WTC11 (cell line): ENCODE results near the gene RPL29. TPM values are rescaled to one million over a fixed set of nuclear protein-coding genes. Genes with fewer than 3 reads are reported as not detected.

ENCODE experiments used
- ATAC-seq: fragments of 200-7000 bp; cut with Tn5 transposase; 2 replicates; pipeline ENCODE4 v1.10.0; 2021; ENCODE audit warnings: mild to moderate bottlenecking, moderate library complexity
- CTCF ChIA-PET: fragments of 300-600 bp; sonication (Branson Sonifier 250); formaldehyde crosslinking; loops from one replicate; lab custom pipeline; 2021; ENCODE audit warnings: antibody characterized with exemption; lab: Charles Lee
- POLR2A ChIA-PET: fragments of 350-600 bp; sonication (Branson Sonifier 250); formaldehyde crosslinking; loops from one replicate; lab custom pipeline; 2021; ENCODE audit warnings: antibody characterized with exemption; lab: Charles Lee
- DNase-seq: peaks from one replicate; pipeline ENCODE4 v3.0.0; 2021; ENCODE audit warnings: low spot score
- H3K27ac Mint-ChIP-seq: 2 replicates; pipeline ENCODE4 v1.8.0; 2021; ENCODE audit warnings: mixed read lengths
- H3K27me3 Mint-ChIP-seq: 2 replicates; pipeline ENCODE4 v1.8.0; 2021; ENCODE audit warnings: low read depth, mild to moderate bottlenecking, moderate library complexity, mixed read lengths
- H3K36me3 Mint-ChIP-seq: 2 replicates; pipeline ENCODE4 v1.8.0; 2021; ENCODE audit warnings: mixed read lengths
- H3K4me1 Mint-ChIP-seq: 2 replicates; pipeline ENCODE4 v1.8.0; 2022; ENCODE audit warnings: mixed read lengths
- H3K4me3 Mint-ChIP-seq: 2 replicates; pipeline ENCODE4 v1.8.0; 2021; ENCODE audit warnings: mild to moderate bottlenecking, moderate library complexity, mixed read lengths
- H3K9me3 Mint-ChIP-seq: 2 replicates; pipeline ENCODE4 v1.8.0; 2021; ENCODE audit warnings: mixed read lengths
- ARID4B ChIP-seq: sonication (generic); formaldehyde crosslinking; IDR thresholded peaks from 2 replicates; pipeline ENCODE4 v1.8.0; 2023; ENCODE audit warnings: missing genetic modification reagents, mild to moderate bottlenecking, borderline replicate concordance
- CREM ChIP-seq: sonication (generic); formaldehyde crosslinking; IDR thresholded peaks from 2 replicates; pipeline ENCODE4 v1.8.1; 2022; ENCODE audit warnings: mild to moderate bottlenecking, missing genetic modification reagents, moderate library complexity
- E2F1 ChIP-seq: sonication (generic); formaldehyde crosslinking; IDR thresholded peaks from 2 replicates; pipeline ENCODE4 v1.8.0; 2022; ENCODE audit warnings: mild to moderate bottlenecking, missing genetic modification reagents
- FOXP1 ChIP-seq: sonication (generic); formaldehyde crosslinking; IDR thresholded peaks from 2 replicates; pipeline ENCODE4 v1.8.0; 2022; ENCODE audit warnings: missing genetic modification reagents, mild to moderate bottlenecking, moderate library complexity, borderline replicate concordance
- GABPB1 ChIP-seq: sonication (generic); formaldehyde crosslinking; IDR thresholded peaks from 2 replicates; pipeline ENCODE4 v1.8.1; 2023; ENCODE audit warnings: mild to moderate bottlenecking, missing genetic modification reagents
- JUN ChIP-seq: sonication (generic); formaldehyde crosslinking; IDR thresholded peaks from 2 replicates; pipeline ENCODE4 v1.8.0; 2023; ENCODE audit warnings: mild to moderate bottlenecking, missing genetic modification reagents
- MLX ChIP-seq: sonication (generic); formaldehyde crosslinking; IDR thresholded peaks from 2 replicates; pipeline ENCODE4 v1.8.1; 2023; ENCODE audit warnings: mild to moderate bottlenecking, missing genetic modification reagents, moderate library complexity
- NFE2L1 ChIP-seq: sonication (generic); formaldehyde crosslinking; IDR thresholded peaks from 2 replicates; pipeline ENCODE4 v1.8.1; 2023; ENCODE audit warnings: missing genetic modification reagents
- NR1H2 ChIP-seq: sonication (generic); formaldehyde crosslinking; IDR thresholded peaks from 2 replicates; pipeline ENCODE4 v1.9.0; 2021; ENCODE audit warnings: mild to moderate bottlenecking, moderate library complexity, missing genetic modification reagents
- PRDM15 ChIP-seq: sonication (generic); formaldehyde crosslinking; IDR thresholded peaks from 2 replicates; pipeline ENCODE4 v1.8.0; 2022; ENCODE audit warnings: missing genetic modification reagents
- SMAD3 ChIP-seq: sonication (generic); formaldehyde crosslinking; IDR thresholded peaks from 2 replicates; pipeline ENCODE4 v1.8.0; 2022; ENCODE audit warnings: missing genetic modification reagents, mild to moderate bottlenecking, borderline replicate concordance
- USF2 ChIP-seq: sonication (generic); formaldehyde crosslinking; IDR thresholded peaks from 2 replicates; pipeline ENCODE4 v1.8.1; 2023; ENCODE audit warnings: mild to moderate bottlenecking, missing genetic modification reagents, moderate library complexity
- ZBTB21 ChIP-seq: sonication (generic); formaldehyde crosslinking; IDR thresholded peaks from 2 replicates; pipeline ENCODE4 v1.8.1; 2023; ENCODE audit warnings: mild to moderate bottlenecking, missing genetic modification reagents, borderline replicate concordance
- ZNF219 ChIP-seq: sonication (generic); formaldehyde crosslinking; IDR thresholded peaks from 2 replicates; pipeline ENCODE4 v1.8.0; 2023; ENCODE audit warnings: missing genetic modification reagents, mild to moderate bottlenecking, borderline replicate concordance
- ZNF416 ChIP-seq: fragments of 250-450 bp; sonication (Bioruptor Pico); IDR thresholded peaks from 2 replicates; pipeline ENCODE4 v1.9.0; 2021; ENCODE audit warnings: mild to moderate bottlenecking, inconsistent platforms
- total RNA-seq: library from RNA; stranded (reverse); gene quantifications from 3 replicates; pipeline ENCODE4 v1.2.3, GENCODE V29; 2021
- TF ChIP-seq, protein P1 (sequence below): sonication (generic); formaldehyde crosslinking; IDR thresholded peaks from 2 replicates; pipeline ENCODE4 v1.8.0; 2022; ENCODE audit warnings: mild to moderate bottlenecking, missing genetic modification reagents
- TF ChIP-seq, protein P2 (sequence below): sonication (generic); formaldehyde crosslinking; IDR thresholded peaks from 2 replicates; pipeline ENCODE4 v1.8.0; 2023; ENCODE audit warnings: missing genetic modification reagents

RPL29 gene
- total RNA-seq, 1 experiment from 2014 or later: 1,343 TPM

GRCh38 chr3:51983578-51984268 lies 12.0 kb downstream of the RPL29 start:
- POLR2A ChIA-PET: interaction anchor here (0.9 to 2.4 kb wide), 8 partner anchors 8 to 171 kb away, joined by 3 to 23 read pairs (median 7); partner anchors contain the start of genes ABHD14B, PCBP4, POC1A and RPL29
- ATAC-seq (no peak), DNase-seq (no peak)

DNA sequence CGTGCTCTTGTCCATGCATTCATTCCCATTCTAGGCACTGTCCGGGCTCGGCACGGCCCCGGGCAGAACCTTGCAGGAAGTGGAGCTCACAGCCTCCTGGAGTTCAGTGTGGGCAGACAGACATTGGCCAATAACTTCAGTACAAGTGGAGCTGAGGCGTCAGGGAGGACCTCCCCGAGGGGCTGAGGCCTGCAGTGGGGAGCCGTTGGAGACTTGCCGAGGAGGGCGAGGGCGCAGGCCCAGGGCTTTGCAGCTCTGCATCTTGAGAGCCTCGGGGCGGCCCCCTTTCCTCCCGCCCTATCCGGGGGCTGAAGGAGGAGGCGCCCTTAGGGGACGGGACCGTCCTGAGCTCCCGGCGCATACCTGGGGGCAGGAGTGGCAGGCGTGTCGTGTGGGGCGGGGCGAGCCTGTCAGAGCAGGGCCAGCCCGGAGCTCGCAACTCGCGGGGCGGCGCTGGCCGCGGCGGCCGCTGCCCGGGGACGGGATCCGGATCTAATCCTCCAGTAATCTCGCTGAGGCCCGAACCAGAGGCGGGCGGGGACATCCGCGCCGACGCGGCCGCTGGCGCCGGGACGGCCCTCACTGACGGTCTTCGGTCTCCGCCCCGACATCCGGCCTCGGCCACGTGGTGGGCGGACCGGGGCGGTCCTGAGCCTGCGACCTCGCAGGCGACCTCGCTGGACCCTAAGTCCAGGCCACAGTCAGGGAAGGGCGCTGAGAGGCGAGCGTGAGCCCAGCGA lies 12.7 kb downstream of the RPL29 start, which contains the start of gene ACY1:
Gene ACY1 (plus strand): TSS at position 698 of the 740 bp plus-strand sequence. CDS start 530 bp downstream, outside the sequence.
- peaks cover 3% of the 10 kb centered on the region; the same call in 1 of the 2 replicates for H3K27me3 Mint-ChIP-seq
- H3K36me3 Mint-ChIP-seq: peaks cover 2% of the 10 kb centered on the region; the same call in 1 of the 2 replicates
- H3K27ac Mint-ChIP-seq: peak within 1 kb of the TSS; percentile 96
- ChIA-PET CTCF (interaction anchor here (1.0 to 4.4 kb wide), 27 partner anchors 9 to 402 kb away, joined by 3 to 60 read pairs (median 5); partner anchors contain the start of genes ABHD14A, ABHD14B, DUSP7 and GPR62), POLR2A (interaction anchor here (0.8 to 2.4 kb wide), 10 partner anchors 9 to 172 kb away, joined by 3 to 23 read pairs (median 6); partner anchors contain the start of genes ABHD14B, PCBP4, POC1A and RPL29)
- DNase-seq: peak; percentile 85
- peak; percentile 78 for ATAC-seq
- no peaks in the 10 kb centered on the region for H3K9me3 Mint-ChIP-seq
- peaks cover 21% of the 10 kb centered on the region for H3K4me1 Mint-ChIP-seq
- H3K4me3 Mint-ChIP-seq: peak within 1 kb of the TSS; percentile 84
- TF ChIP-seq USF2 (peak; percentile 93), NFE2L1 (CRISPR knock-in tag) (peak; percentile 32; the same call in 1 of the 2 replicates), NR1H2 (CRISPR knock-in tag) (no peak), ZNF416 (CRISPR knock-in tag) (no peak), SMAD3 (CRISPR knock-in tag) (peak; percentile 92; the same call in 1 of the 2 replicates), ZNF219 (no peak), FOXP1 (CRISPR knock-in tag) (peak; percentile 62; the same call in 1 of the 2 replicates), JUN (peak; percentile 39; the same call in 1 of the 2 replicates), E2F1 (CRISPR knock-in tag) (0 out of 2 replicates have a peak, but pooled peaks have one; percentile 67), ARID4B (CRISPR knock-in tag) (peak; percentile 84; the same call in 1 of the 2 replicates), ZBTB21 (peak; percentile 19; the same call in 1 of the 2 replicates), PRDM15 (CRISPR knock-in tag) (no peak)
- TF ChIP-seq, protein P1, sequence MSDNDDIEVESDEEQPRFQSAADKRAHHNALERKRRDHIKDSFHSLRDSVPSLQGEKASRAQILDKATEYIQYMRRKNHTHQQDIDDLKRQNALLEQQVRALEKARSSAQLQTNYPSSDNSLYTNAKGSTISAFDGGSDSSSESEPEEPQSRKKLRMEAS (CRISPR knock-in tag): peak; percentile 99

More at GRCh38 chr3:51983578-51984268, 12.0 kb downstream of the RPL29 start:
- peaks cover under 1% of the 10 kb centered on the region; the same call in 1 of the 2 replicates for H3K27me3 Mint-ChIP-seq
- no peaks in the 10 kb centered on the region for H3K9me3 Mint-ChIP-seq
- peak overlapping the region; percentile 96 for H3K27ac Mint-ChIP-seq
- peaks cover 2% of the 10 kb centered on the region; the same call in 1 of the 2 replicates for H3K36me3 Mint-ChIP-seq
- H3K4me1 Mint-ChIP-seq: peaks cover 24% of the 10 kb centered on the region
- H3K4me3 Mint-ChIP-seq: peak overlapping the region; percentile 84
- TF ChIP-seq, protein P2, sequence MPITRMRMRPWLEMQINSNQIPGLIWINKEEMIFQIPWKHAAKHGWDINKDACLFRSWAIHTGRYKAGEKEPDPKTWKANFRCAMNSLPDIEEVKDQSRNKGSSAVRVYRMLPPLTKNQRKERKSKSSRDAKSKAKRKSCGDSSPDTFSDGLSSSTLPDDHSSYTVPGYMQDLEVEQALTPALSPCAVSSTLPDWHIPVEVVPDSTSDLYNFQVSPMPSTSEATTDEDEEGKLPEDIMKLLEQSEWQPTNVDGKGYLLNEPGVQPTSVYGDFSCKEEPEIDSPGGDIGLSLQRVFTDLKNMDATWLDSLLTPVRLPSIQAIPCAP (CRISPR knock-in tag): 0 out of 2 replicates have a peak, but pooled peaks have one; percentile 6
- TF ChIP-seq GABPB1 (CRISPR knock-in tag): 0 out of 2 replicates have a peak, but pooled peaks have one; percentile 9
- TF ChIP-seq CREM (CRISPR knock-in tag): peak; percentile 7; the same call in 1 of the 2 replicates
- no peak for TF ChIP-seq MLX (CRISPR knock-in tag)
- TF ChIP-seq, all 79 proteins: peak for 3
- CTCF ChIA-PET: interaction anchor here (0.9 to 4.4 kb wide), 19 partner anchors 8 to 265 kb away, joined by 3 to 60 read pairs (median 5); partner anchors contain the start of genes ABHD14A, ABHD14B, DUSP7 and GPR62
